SK-N-SH (cell line): ENCODE data around the gene GABRB2. TPM values are rescaled to one million over a fixed set of nuclear protein-coding genes. Genes with fewer than 3 reads are reported as not detected.

Source experiments
- CTCF ChIA-PET: fragments of 300-600, 350-600 bp; formaldehyde crosslinking; extraction: SDS; loops from one replicate; lab custom pipeline; 2021; lab: Yijun Ruan, JAX
- POLR2A ChIA-PET: fragments of 350-600 bp; sonication (Branson Sonifier 250); formaldehyde crosslinking; extraction: SDS; loops from one replicate; lab custom pipeline; 2020; ENCODE audit warnings: antibody characterized with exemption, inconsistent platforms; lab: Yijun Ruan, JAX
- DNase-seq: peaks from one replicate; pipeline ENCODE4 v3.0.0; 2012
- H2AFZ ChIP-seq: fragments of 200-600 bp; sonication (generic); 2 replicates; pipeline ENCODE4 v1.8.1; 2016; ENCODE audit warnings: antibody characterized with exemption, mild to moderate bottlenecking, low read depth
- H3F3A ChIP-seq: fragments of 200-600 bp; sonication (generic); replicated peaks from 2 replicates; pipeline ENCODE3; 2016; ENCODE audit warnings: antibody characterized with exemption, mild to moderate bottlenecking; ENCODE audit not compliant: insufficient read depth
- H3K27ac ChIP-seq, 2 experiments: fragments of 200-500 bp in 1 of 2; fragments of 200-600 bp in 1 of 2; sonication (Bioruptor generic) in 1 of 2; sonication (generic), shearing (Covaris generic) in 1 of 2; 2 replicates each; pipeline versions ENCODE4 v1.5.1 to v1.6.1; 2014 to 2016; ENCODE audit warnings: low read depth in 2 of 2, inconsistent platforms in 1 of 2, low read length in 1 of 2, mild to moderate bottlenecking in 1 of 2, mixed read lengths in 1 of 2
- H3K27me3 ChIP-seq: fragments of 200-600 bp; sonication (generic), shearing (Covaris generic); 2 replicates; pipeline ENCODE4 v1.6.1; 2016; ENCODE audit warnings: mixed run types; ENCODE audit not compliant: insufficient read depth
- H3K36me3 ChIP-seq, 2 experiments: fragments of 200-500 bp in 1 of 2; fragments of 200-600 bp in 1 of 2; sonication (Bioruptor generic) in 1 of 2; sonication (generic) in 1 of 2; replicated peaks in 1 of 2; 2 replicates each; pipeline versions ENCODE3 to v1.5.1; 2014 to 2016; ENCODE audit warnings: low read length in 1 of 2, mild to moderate bottlenecking in 1 of 2; ENCODE audit not compliant: insufficient read depth in 2 of 2, control insufficient read depth in 1 of 2
- H3K4me1 ChIP-seq, 2 experiments: fragments of 200-500 bp in 1 of 2; fragments of 200-600 bp in 1 of 2; sonication (Bioruptor generic) in 1 of 2; sonication (generic), shearing (Covaris generic) in 1 of 2; 2 replicates each; pipeline versions ENCODE4 v1.5.1 to v1.6.1; 2014 to 2016; ENCODE audit warnings: low read depth in 1 of 2, low read length in 1 of 2, mixed run types in 1 of 2; ENCODE audit not compliant: insufficient read depth in 2 of 2, control insufficient read depth in 1 of 2
- H3K4me2 ChIP-seq: fragments of 200-600 bp; sonication (generic), shearing (Covaris generic); 2 replicates; pipeline ENCODE4 v1.6.1; 2017; ENCODE audit warnings: mixed run types
- H3K4me3 ChIP-seq, 2 experiments: fragments of 200-500 bp in 1 of 2; fragments of 200-600 bp in 1 of 2; sonication (Bioruptor generic) in 1 of 2; sonication (generic), shearing (Covaris generic) in 1 of 2; 2 replicates each; pipeline versions ENCODE4 v1.5.1 to v1.8.1; 2014 to 2016; ENCODE audit warnings: low read depth in 2 of 2, inconsistent platforms in 1 of 2, low read length in 1 of 2, mild to moderate bottlenecking in 1 of 2, mixed read lengths in 1 of 2, moderate library complexity in 1 of 2
- H3K79me2 ChIP-seq: fragments of 200-600 bp; sonication (generic); 2 replicates; pipeline ENCODE4 v1.8.1; 2017; ENCODE audit warnings: mild to moderate bottlenecking; ENCODE audit not compliant: insufficient read depth
- H3K9ac ChIP-seq: fragments of 200-600 bp; sonication (generic); 2 replicates; pipeline ENCODE4 v1.6.1; 2017; ENCODE audit warnings: mixed run types
- H3K9me2 ChIP-seq: fragments of 200-600 bp; sonication (generic); 2 replicates; pipeline ENCODE4 v1.6.1; 2017; ENCODE audit warnings: mixed run types
- H3K9me3 ChIP-seq: fragments of 200-600 bp; sonication (generic); 2 replicates; pipeline ENCODE4 v1.6.1; 2017; ENCODE audit warnings: mixed run types, mild to moderate bottlenecking, moderate library complexity
- H4K20me1 ChIP-seq: fragments of 200-600 bp; sonication (generic); 2 replicates; pipeline ENCODE4 v1.6.1; 2017; ENCODE audit warnings: mild to moderate bottlenecking, mixed run types; ENCODE audit not compliant: insufficient read depth
- EP300 ChIP-seq, 2 experiments: IDR thresholded peaks; 2 replicates each; pipeline versions ENCODE4 v1.4.0 to v1.6.1; 2012; ENCODE audit warnings: borderline replicate concordance in 1 of 2, low read depth in 1 of 2, low read length in 1 of 2
- EZH2phosphoT487 ChIP-seq: fragments of 200-600 bp; sonication (generic); IDR thresholded peaks from 2 replicates; pipeline ENCODE4 v1.6.1; 2017; ENCODE audit warnings: low read depth, mixed run types, mild to moderate bottlenecking, antibody characterized with exemption, moderate library complexity, borderline replicate concordance
- FOSL2 ChIP-seq: IDR thresholded peaks from 2 replicates; pipeline ENCODE4 v1.4.0; 2012; ENCODE audit warnings: low read depth, mild to moderate bottlenecking, moderate library complexity, borderline replicate concordance
- FOXJ3 ChIP-seq: sonication (generic); formaldehyde crosslinking; IDR thresholded peaks from 2 replicates; pipeline ENCODE4 v1.5.1; 2020; ENCODE audit warnings: mild to moderate bottlenecking, missing genetic modification reagents
- MAX ChIP-seq: IDR thresholded peaks from 2 replicates; pipeline ENCODE4 v1.4.0; 2012; ENCODE audit warnings: low read depth
- MXI1 ChIP-seq: IDR thresholded peaks from 2 replicates; pipeline ENCODE4 v1.6.1; 2012; ENCODE audit warnings: mild to moderate bottlenecking, low read depth, low read length, improper control_type of control experiment
- NRF1 ChIP-seq: IDR thresholded peaks from 2 replicates; pipeline ENCODE4 v1.6.1; 2012; ENCODE audit warnings: low read depth, mild to moderate bottlenecking, low read length
- POLR2AphosphoS5 ChIP-seq: IDR thresholded peaks from 2 replicates; pipeline ENCODE4 v1.6.1; 2012; ENCODE audit warnings: low read depth, low read length
- RAD21 ChIP-seq: IDR thresholded peaks from 2 replicates; pipeline ENCODE4 v1.6.1; 2012; ENCODE audit warnings: mild to moderate bottlenecking, low read length
- RCOR1 ChIP-seq: fragments of 150-350 bp; IDR thresholded peaks from 2 replicates; pipeline ENCODE4 v1.6.1; 2017; ENCODE audit warnings: antibody characterized with exemption, low read length
- RXRA ChIP-seq: IDR thresholded peaks from 2 replicates; pipeline ENCODE4 v1.4.0; 2012; ENCODE audit warnings: low read depth, mild to moderate bottlenecking, borderline replicate concordance
- SMC3 ChIP-seq: IDR thresholded peaks from 2 replicates; pipeline ENCODE4 v1.6.1; 2012; ENCODE audit warnings: low read depth, low read length, improper control_type of control experiment
- TCF12 ChIP-seq: IDR thresholded peaks from 2 replicates; pipeline ENCODE4 v1.4.0; 2012
- WGBS: methylation state at CpG from one replicate; pipeline ENCODE4 v1.1.6; 2017; ENCODE audit warnings: low lambda C conversion rate; 5-methylcytosine and 5-hydroxymethylcytosine counted together
- polyA plus RNA-seq, 3 experiments: library from polyadenylated mRNA; depleted of rRNA; stranded (reverse); fragments of >200 nt; gene quantifications; 2 replicates each; pipeline ENCODE4 v1.2.3, GENCODE V29; 2012
- TF ChIP-seq, protein P1 (sequence below): IDR thresholded peaks from 2 replicates; pipeline ENCODE4 v1.6.1; 2012; ENCODE audit warnings: mild to moderate bottlenecking, low read depth, low read length, moderate library complexity
- TF ChIP-seq, protein P2 (sequence below): IDR thresholded peaks from 2 replicates; pipeline ENCODE4 v1.4.0; 2012; ENCODE audit warnings: low read depth, borderline replicate concordance
- TF ChIP-seq, protein P3 (sequence below): fragments of 150-350 bp; IDR thresholded peaks from 2 replicates; pipeline ENCODE4 v1.6.1; 2016; ENCODE audit warnings: mild to moderate bottlenecking, low read depth, low read length

GABRB2 gene
- polyA plus RNA-seq, 1 of the 3 experiments (the other 2 are of a cell fraction) = not detected

- Histone ChIP-seq H3K36me3 (no peaks in the 10 kb centered on the region), H3K9ac (no peak overlapping the region), H3K4me1 (no peaks in the 10 kb centered on the region), H3K27me3 (no peaks in the 10 kb centered on the region), H3K9me2 (no peaks in the 10 kb centered on the region), H3K9me3 (no peaks in the 10 kb centered on the region), H4K20me1 (no peaks in the 10 kb centered on the region), H3K27ac (no peak overlapping the region), H2AFZ (no peak overlapping the region), H3F3A (no peaks in the 10 kb centered on the region), H3K79me2 (no peaks in the 10 kb centered on the region), H3K4me3 (no peak overlapping the region), H3K4me2 (no peak overlapping the region)
- no peak for DNase-seq
- ChIA-PET POLR2A (no interaction called here), CTCF (no interaction called here)
- TF ChIP-seq SMC3 (no peak), RCOR1 (no peak), MXI1 (no peak), POLR2AphosphoS5 (no peak), NRF1 (no peak), EP300 (IDR thresholded peaks at IDR 0.05; ENCODE audit: borderline replicate concordance in 1 of 2, low read depth in 1 of 2, low read length in 1 of 2) (no peak), MAX (no peak), RXRA (no peak), FOXJ3 (CRISPR knock-in tag) (no peak), TCF12 (no peak), EZH2phosphoT487 (no peak), RAD21 (no peak)
- TF ChIP-seq, protein P1, sequence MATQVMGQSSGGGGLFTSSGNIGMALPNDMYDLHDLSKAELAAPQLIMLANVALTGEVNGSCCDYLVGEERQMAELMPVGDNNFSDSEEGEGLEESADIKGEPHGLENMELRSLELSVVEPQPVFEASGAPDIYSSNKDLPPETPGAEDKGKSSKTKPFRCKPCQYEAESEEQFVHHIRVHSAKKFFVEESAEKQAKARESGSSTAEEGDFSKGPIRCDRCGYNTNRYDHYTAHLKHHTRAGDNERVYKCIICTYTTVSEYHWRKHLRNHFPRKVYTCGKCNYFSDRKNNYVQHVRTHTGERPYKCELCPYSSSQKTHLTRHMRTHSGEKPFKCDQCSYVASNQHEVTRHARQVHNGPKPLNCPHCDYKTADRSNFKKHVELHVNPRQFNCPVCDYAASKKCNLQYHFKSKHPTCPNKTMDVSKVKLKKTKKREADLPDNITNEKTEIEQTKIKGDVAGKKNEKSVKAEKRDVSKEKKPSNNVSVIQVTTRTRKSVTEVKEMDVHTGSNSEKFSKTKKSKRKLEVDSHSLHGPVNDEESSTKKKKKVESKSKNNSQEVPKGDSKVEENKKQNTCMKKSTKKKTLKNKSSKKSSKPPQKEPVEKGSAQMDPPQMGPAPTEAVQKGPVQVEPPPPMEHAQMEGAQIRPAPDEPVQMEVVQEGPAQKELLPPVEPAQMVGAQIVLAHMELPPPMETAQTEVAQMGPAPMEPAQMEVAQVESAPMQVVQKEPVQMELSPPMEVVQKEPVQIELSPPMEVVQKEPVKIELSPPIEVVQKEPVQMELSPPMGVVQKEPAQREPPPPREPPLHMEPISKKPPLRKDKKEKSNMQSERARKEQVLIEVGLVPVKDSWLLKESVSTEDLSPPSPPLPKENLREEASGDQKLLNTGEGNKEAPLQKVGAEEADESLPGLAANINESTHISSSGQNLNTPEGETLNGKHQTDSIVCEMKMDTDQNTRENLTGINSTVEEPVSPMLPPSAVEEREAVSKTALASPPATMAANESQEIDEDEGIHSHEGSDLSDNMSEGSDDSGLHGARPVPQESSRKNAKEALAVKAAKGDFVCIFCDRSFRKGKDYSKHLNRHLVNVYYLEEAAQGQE = no peak
- TF ChIP-seq, protein P2, sequence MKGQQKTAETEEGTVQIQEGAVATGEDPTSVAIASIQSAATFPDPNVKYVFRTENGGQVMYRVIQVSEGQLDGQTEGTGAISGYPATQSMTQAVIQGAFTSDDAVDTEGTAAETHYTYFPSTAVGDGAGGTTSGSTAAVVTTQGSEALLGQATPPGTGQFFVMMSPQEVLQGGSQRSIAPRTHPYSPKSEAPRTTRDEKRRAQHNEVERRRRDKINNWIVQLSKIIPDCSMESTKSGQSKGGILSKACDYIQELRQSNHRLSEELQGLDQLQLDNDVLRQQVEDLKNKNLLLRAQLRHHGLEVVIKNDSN = no peak
- 26% methylated on average over 4 of the region's 4 CpGs for WGBS
Measured at GRCh38 chr5:161385027-161385426, 161.5 kb downstream of the GABRB2 start.

DNA sequence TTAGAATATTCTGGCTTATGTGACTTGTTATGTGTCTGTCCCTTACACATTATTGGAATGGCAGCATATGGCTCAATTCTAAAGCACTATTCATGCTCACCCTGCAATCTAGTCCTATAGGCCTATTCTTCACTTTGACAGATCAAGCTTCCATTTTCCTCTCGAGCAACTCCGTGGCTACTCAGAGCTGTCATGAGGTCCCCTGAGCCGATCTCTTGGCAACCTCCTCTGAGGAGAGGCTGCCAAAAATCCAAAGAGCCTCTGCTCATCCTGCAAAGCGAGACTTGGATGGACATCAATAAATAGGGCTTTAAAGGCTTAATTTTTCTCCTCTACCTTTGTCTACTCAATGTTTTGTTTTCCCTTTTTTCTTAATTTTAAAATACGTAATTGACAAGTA lies 163.8 kb downstream of the GABRB2 start:
- Histone ChIP-seq H3K36me3 (no peaks in the 10 kb centered on the region), H3K27me3 (no peaks in the 10 kb centered on the region), H2AFZ (no peak overlapping the region), H3K9ac (no peak overlapping the region), H4K20me1 (no peaks in the 10 kb centered on the region), H3K4me2 (no peak overlapping the region), H3F3A (no peaks in the 10 kb centered on the region), H3K27ac (no peak overlapping the region), H3K9me3 (no peaks in the 10 kb centered on the region), H3K4me3 (no peak overlapping the region), H3K4me1 (no peaks in the 10 kb centered on the region), H3K79me2 (no peaks in the 10 kb centered on the region), H3K9me2 (no peaks in the 10 kb centered on the region)
- WGBS = 0% methylated on average over 5 of the region's 5 CpGs
- CTCF ChIA-PET = no interaction called here
- no peak for TF ChIP-seq FOSL2
- TF ChIP-seq, protein P3, sequence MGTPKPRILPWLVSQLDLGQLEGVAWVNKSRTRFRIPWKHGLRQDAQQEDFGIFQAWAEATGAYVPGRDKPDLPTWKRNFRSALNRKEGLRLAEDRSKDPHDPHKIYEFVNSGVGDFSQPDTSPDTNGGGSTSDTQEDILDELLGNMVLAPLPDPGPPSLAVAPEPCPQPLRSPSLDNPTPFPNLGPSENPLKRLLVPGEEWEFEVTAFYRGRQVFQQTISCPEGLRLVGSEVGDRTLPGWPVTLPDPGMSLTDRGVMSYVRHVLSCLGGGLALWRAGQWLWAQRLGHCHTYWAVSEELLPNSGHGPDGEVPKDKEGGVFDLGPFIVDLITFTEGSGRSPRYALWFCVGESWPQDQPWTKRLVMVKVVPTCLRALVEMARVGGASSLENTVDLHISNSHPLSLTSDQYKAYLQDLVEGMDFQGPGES = no peak
- no peak for TF ChIP-seq MXI1
- TF ChIP-seq NRF1 = no peak
- DNase-seq = no peak
- POLR2A ChIA-PET = no interaction called here
